ENCODE results near the gene LPIN1.

DNA sequence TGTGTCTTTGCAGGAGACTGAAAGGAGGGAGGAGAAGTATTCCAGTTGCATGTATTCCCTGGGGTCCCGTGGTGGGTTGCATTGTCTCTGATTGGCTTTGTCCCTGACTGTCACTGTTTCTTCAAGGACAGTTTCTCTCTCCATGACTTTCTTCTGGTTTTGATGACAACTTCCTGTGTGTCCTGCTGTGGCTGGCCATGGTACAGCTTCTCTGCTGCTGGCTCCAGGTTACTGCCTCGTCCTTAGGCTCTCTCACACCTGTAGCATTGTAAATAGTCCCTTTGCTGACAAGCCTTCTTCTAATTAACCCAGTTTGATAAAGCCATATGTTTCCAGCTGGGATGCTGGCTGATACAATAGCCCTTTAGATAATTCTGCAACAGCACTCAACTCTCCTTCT, 129.0 kb downstream of the LPIN1 start:
- TF ChIP-seq, protein P1, sequence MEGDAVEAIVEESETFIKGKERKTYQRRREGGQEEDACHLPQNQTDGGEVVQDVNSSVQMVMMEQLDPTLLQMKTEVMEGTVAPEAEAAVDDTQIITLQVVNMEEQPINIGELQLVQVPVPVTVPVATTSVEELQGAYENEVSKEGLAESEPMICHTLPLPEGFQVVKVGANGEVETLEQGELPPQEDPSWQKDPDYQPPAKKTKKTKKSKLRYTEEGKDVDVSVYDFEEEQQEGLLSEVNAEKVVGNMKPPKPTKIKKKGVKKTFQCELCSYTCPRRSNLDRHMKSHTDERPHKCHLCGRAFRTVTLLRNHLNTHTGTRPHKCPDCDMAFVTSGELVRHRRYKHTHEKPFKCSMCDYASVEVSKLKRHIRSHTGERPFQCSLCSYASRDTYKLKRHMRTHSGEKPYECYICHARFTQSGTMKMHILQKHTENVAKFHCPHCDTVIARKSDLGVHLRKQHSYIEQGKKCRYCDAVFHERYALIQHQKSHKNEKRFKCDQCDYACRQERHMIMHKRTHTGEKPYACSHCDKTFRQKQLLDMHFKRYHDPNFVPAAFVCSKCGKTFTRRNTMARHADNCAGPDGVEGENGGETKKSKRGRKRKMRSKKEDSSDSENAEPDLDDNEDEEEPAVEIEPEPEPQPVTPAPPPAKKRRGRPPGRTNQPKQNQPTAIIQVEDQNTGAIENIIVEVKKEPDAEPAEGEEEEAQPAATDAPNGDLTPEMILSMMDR (conservative IDR thresholded peaks at IDR 0.05) = no peak
- no peak for TF ChIP-seq ZFX (IDR thresholded peaks at IDR 0.05)
